Hepatocyte (in vitro differentiated cells): Measurements from ENCODE around the gene POU6F2. TPM values are rescaled to one million over a fixed set of nuclear protein-coding genes. Genes with fewer than 3 reads are reported as not detected.

ENCODE experiments used
- DNase-seq: peaks from one replicate; pipeline ENCODE4 v3.0.0-alpha.2; 2016; ENCODE audit warnings: low spot score
- H2AFZ ChIP-seq: fragments of 200-600 bp; sonication (generic); 2 replicates; pipeline ENCODE4 v1.6.0; 2016; ENCODE audit warnings: antibody characterized with exemption, mild to moderate bottlenecking
- H3K27ac ChIP-seq: fragments of 200-600 bp; sonication (generic); 2 replicates; pipeline ENCODE4 v1.5.1; 2016; ENCODE audit warnings: mild to moderate bottlenecking
- H3K27me3 ChIP-seq: fragments of 200-600 bp; sonication (generic); 2 replicates; pipeline ENCODE4 v1.6.1; 2016
- H3K36me3 ChIP-seq: fragments of 200-600 bp; sonication (generic); replicated peaks from 2 replicates; pipeline ENCODE4 v1.5.1; 2016; ENCODE audit warnings: low read depth; ENCODE audit not compliant: insufficient read depth
- H3K4me1 ChIP-seq: fragments of 200-600 bp; sonication (generic); 2 replicates; pipeline ENCODE4 v1.5.1; 2016; ENCODE audit warnings: mild to moderate bottlenecking, moderate library complexity; ENCODE audit not compliant: insufficient read depth
- H3K4me2 ChIP-seq: fragments of 200-600 bp; sonication (generic); 2 replicates; pipeline ENCODE4 v1.6.0; 2016
- H3K4me3 ChIP-seq: fragments of 200-600 bp; sonication (generic); 2 replicates; pipeline ENCODE4 v1.5.1; 2016; ENCODE audit warnings: mild to moderate bottlenecking
- H3K79me2 ChIP-seq: fragments of 200-600 bp; sonication (generic); 2 replicates; pipeline ENCODE4 v1.6.0; 2017; ENCODE audit warnings: mild to moderate bottlenecking
- H3K9me2 ChIP-seq: fragments of 200-600 bp; sonication (generic); replicated peaks from 2 replicates; pipeline ENCODE4 v1.6.0; 2017; ENCODE audit warnings: mild to moderate bottlenecking; ENCODE audit not compliant: insufficient read depth
- H3K9me3 ChIP-seq: fragments of 200-600 bp; sonication (generic); 2 replicates; pipeline ENCODE4 v1.5.1; 2016; ENCODE audit warnings: low read depth, mild to moderate bottlenecking
- H4K20me1 ChIP-seq: fragments of 200-600 bp; sonication (generic); 2 replicates; pipeline ENCODE4 v1.6.0; 2016; ENCODE audit warnings: mild to moderate bottlenecking; ENCODE audit not compliant: insufficient read depth, poor library complexity, severe bottlenecking
- EZH2 ChIP-seq: fragments of 200-600 bp; sonication (generic); IDR thresholded peaks from 2 replicates; pipeline ENCODE4 v1.6.1; 2016; ENCODE audit warnings: antibody characterized with exemption, mild to moderate bottlenecking, borderline replicate concordance
- EZH2phosphoT487 ChIP-seq: fragments of 200-600 bp; sonication (generic); IDR thresholded peaks from one replicate; pipeline ENCODE4 v1.6.1; 2018; ENCODE audit warnings: antibody characterized with exemption, mild to moderate bottlenecking, low read depth, moderate library complexity; ENCODE audit not compliant: unreplicated experiment, severe bottlenecking
- WGBS: methylation state at CpG from one replicate; pipeline ENCODE4 v1.1.6; 2016; ENCODE audit warnings: low lambda C conversion rate; ENCODE audit errors: missing lambda C conversion rate; 5-methylcytosine and 5-hydroxymethylcytosine counted together
- polyA plus RNA-seq: library from polyadenylated mRNA; unstranded; fragments of >200 nt; fragmentation: Nextera tagmentation; extraction: Ambion mirVana; gene quantifications from 2 replicates; pipeline ENCODE4 v1.2.1, GENCODE V29; 2016
- total RNA-seq: library from RNA; depleted of rRNA; stranded (reverse); fragments of >200 nt; gene quantifications from 2 replicates; pipeline ENCODE4 v1.2.3, GENCODE V29; 2014
- TF ChIP-seq, protein P1 (sequence below): fragments of 200-600 bp; sonication (generic); IDR thresholded peaks from 2 replicates; pipeline ENCODE4 v1.5.1; 2016; ENCODE audit warnings: antibody characterized with exemption, mild to moderate bottlenecking; ENCODE audit not compliant: poor library complexity

Gene POU6F2
- total and polyA plus RNA-seq, 2 experiments from 2014 or later: 0.67 to 1.4 TPM

DNA sequence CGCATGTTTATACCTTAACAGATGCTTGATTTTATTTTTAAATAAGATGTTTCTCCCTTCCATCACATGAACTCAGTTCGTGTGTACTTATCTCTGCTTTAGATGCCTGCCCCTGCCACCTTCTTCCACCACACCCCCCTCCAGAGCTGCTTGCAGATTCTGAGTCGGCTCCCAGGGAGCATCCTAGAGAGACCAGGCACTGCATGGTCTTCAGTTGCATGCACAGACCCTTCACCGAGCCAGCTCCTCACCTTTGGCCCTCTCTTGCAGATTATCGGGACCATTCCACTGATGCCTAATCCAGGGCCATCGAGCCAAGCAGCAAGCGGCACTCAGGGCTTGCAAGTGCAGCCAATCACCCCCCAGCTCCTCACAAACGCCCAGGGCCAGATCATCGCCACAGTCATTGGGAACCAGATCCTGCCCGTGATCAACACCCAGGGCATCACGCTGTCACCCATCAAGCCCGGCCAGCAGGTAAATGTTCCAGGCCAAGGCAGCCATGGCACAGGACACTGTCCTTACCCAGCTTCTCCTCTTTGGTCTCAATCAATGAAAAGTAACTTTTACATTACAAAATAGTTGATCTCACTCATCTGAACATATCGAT lies 455.2 kb downstream of the POU6F2 start:
- no peak for DNase-seq
- Histone ChIP-seq H3K4me2 (no peak overlapping the region), H4K20me1 (no peaks in the 10 kb centered on the region), H3K4me1 (no peaks in the 10 kb centered on the region), H3K36me3 (no peaks in the 10 kb centered on the region), H3K4me3 (no peak overlapping the region), H2AFZ (no peak overlapping the region), H3K9me2 (no peaks in the 10 kb centered on the region), H3K27ac (no peak overlapping the region), H3K79me2 (no peaks in the 10 kb centered on the region), H3K9me3 (no peaks in the 10 kb centered on the region), H3K27me3 (no peaks in the 10 kb centered on the region)
- WGBS: 88% methylated on average over 13 of the region's 13 CpGs
- TF ChIP-seq EZH2phosphoT487 (no peak), EZH2 (no peak)
- TF ChIP-seq, protein P1, sequence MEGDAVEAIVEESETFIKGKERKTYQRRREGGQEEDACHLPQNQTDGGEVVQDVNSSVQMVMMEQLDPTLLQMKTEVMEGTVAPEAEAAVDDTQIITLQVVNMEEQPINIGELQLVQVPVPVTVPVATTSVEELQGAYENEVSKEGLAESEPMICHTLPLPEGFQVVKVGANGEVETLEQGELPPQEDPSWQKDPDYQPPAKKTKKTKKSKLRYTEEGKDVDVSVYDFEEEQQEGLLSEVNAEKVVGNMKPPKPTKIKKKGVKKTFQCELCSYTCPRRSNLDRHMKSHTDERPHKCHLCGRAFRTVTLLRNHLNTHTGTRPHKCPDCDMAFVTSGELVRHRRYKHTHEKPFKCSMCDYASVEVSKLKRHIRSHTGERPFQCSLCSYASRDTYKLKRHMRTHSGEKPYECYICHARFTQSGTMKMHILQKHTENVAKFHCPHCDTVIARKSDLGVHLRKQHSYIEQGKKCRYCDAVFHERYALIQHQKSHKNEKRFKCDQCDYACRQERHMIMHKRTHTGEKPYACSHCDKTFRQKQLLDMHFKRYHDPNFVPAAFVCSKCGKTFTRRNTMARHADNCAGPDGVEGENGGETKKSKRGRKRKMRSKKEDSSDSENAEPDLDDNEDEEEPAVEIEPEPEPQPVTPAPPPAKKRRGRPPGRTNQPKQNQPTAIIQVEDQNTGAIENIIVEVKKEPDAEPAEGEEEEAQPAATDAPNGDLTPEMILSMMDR: no peak

DNA sequence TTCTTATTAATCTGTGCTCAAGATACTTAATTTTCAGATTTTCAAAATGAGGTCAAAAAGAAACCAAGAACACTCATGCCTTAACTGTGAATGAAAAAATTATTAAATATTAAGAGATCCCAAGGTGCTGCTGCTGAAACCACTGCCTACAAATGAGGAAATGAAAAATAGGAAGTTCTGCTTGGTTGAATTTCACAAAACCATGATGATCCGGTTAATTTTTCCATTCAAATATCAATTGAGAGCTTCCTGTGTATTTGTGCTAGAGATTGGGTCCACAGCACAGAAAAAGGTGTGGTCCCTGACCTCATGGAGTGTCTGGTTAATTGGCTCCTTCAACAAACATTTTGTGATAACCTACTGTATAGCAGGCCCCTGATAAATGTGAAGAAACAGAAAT lies 455.8 kb downstream of the POU6F2 start:
- H3K4me1 ChIP-seq: no peaks in the 10 kb centered on the region
- WGBS: 89% methylated on average over 1 of the region's 1 CpG
- H3K79me2 ChIP-seq: no peaks in the 10 kb centered on the region
- H3K36me3 ChIP-seq: no peaks in the 10 kb centered on the region
- H4K20me1 ChIP-seq: no peaks in the 10 kb centered on the region
- H3K9me3 ChIP-seq: no peaks in the 10 kb centered on the region
- TF ChIP-seq, protein P1: no peak
- TF ChIP-seq EZH2: no peak
- TF ChIP-seq EZH2phosphoT487: no peak
- no peak for DNase-seq
- H3K4me2 ChIP-seq: no peak overlapping the region
- no peaks in the 10 kb centered on the region for H3K27me3 ChIP-seq
- no peak overlapping the region for H2AFZ ChIP-seq
- no peak overlapping the region for H3K27ac ChIP-seq
- H3K9me2 ChIP-seq: no peaks in the 10 kb centered on the region
- no peak overlapping the region for H3K4me3 ChIP-seq

DNA sequence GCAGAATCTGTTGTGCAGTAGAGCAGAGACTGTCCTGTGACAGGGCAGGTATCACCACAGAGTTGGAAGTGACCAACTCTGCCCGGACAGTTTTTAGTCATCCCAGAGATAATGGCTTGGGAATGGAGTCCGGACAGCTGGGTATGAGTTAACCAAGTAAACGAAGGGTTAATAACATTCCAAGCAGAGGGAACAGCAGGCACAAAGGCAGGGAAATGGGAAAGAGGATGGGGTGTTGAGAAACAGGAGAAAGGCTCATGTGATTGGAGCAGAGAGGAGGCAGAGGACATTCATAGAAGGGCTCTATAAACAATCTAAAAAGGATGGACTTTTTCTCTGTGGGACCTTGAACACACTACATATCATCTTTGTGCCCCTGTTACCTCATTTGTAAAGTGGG lies 456.3 kb downstream of the POU6F2 start:
- no peaks in the 10 kb centered on the region for H3K9me2 ChIP-seq
- no peak overlapping the region for H3K4me3 ChIP-seq
- H3K27ac ChIP-seq: no peak overlapping the region
- no peak overlapping the region for H3K4me2 ChIP-seq
- 64% methylated on average over 3 of the region's 3 CpGs for WGBS
- no peaks in the 10 kb centered on the region for H3K36me3 ChIP-seq
- no peaks in the 10 kb centered on the region for H3K9me3 ChIP-seq
- no peaks in the 10 kb centered on the region for H4K20me1 ChIP-seq
- no peak overlapping the region for H2AFZ ChIP-seq
- no peaks in the 10 kb centered on the region for H3K79me2 ChIP-seq
- TF ChIP-seq, protein P1: no peak
- TF ChIP-seq EZH2: no peak
- TF ChIP-seq EZH2phosphoT487: no peak
- no peak for DNase-seq
- no peaks in the 10 kb centered on the region for H3K27me3 ChIP-seq
- H3K4me1 ChIP-seq: no peaks in the 10 kb centered on the region

DNA sequence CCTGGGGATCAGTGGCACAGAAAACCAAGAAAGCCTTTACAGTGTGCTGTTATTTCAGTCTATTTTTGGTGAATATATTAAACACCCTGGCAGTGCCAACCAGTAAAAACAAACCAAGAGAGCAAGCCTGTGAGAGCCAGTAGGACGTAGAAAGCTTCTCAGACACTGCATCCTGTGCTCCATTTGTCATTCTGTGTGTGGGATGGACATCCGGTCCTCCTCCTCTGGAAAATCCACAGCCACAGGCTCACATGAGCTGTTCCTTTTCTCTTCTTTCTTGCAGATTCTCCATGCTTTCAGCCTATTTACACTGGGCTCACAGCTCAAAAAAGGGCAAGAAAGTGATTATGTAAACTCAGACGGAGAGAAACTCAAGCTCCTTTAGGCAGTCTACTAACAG lies 468.8 kb downstream of the POU6F2 start:
- H2AFZ ChIP-seq: no peak overlapping the region
- no peak for TF ChIP-seq EZH2
- TF ChIP-seq, protein P1: no peak
- no peak for TF ChIP-seq EZH2phosphoT487
- no peaks in the 10 kb centered on the region for H4K20me1 ChIP-seq
- H3K27ac ChIP-seq: no peak overlapping the region
- no peaks in the 10 kb centered on the region for H3K27me3 ChIP-seq
- WGBS: 78% methylated on average over 3 of the region's 3 CpGs
- H3K4me1 ChIP-seq: no peaks in the 10 kb centered on the region
- no peaks in the 10 kb centered on the region for H3K79me2 ChIP-seq
- no peak for DNase-seq
- no peak overlapping the region for H3K4me3 ChIP-seq
- no peaks in the 10 kb centered on the region for H3K9me2 ChIP-seq
- H3K9me3 ChIP-seq: no peaks in the 10 kb centered on the region
- H3K36me3 ChIP-seq: no peaks in the 10 kb centered on the region
- H3K4me2 ChIP-seq: no peak overlapping the region
